Glutamatergic neuron (in vitro differentiated cells): ENCODE measurements around the gene SPARC. TPM values are rescaled to one million over a fixed set of nuclear protein-coding genes. Genes with fewer than 3 reads are reported as not detected.

Source experiments
- DNase-seq: peaks from one replicate; pipeline ENCODE4 v3.0.0; 2022
- H3K27ac Mint-ChIP-seq: one replicate; pipeline ENCODE4 v1.8.0; 2020; ENCODE audit warnings: mild to moderate bottlenecking, mixed read lengths, inconsistent platforms; ENCODE audit not compliant: unreplicated experiment
- H3K27me3 Mint-ChIP-seq: one replicate; pipeline ENCODE4 v1.8.0; 2020; ENCODE audit warnings: mild to moderate bottlenecking, moderate library complexity, mixed read lengths, inconsistent platforms; ENCODE audit not compliant: unreplicated experiment
- H3K36me3 Mint-ChIP-seq: one replicate; pipeline ENCODE4 v1.8.0; 2020; ENCODE audit warnings: mild to moderate bottlenecking, mixed read lengths, inconsistent platforms; ENCODE audit not compliant: unreplicated experiment
- H3K4me1 Mint-ChIP-seq: one replicate; pipeline ENCODE4 v1.8.0; 2020; ENCODE audit warnings: mild to moderate bottlenecking, low read depth, mixed read lengths, inconsistent platforms; ENCODE audit not compliant: unreplicated experiment
- H3K4me3 Mint-ChIP-seq: one replicate; pipeline ENCODE4 v1.8.0; 2020; ENCODE audit warnings: mild to moderate bottlenecking, mixed read lengths, inconsistent platforms; ENCODE audit not compliant: unreplicated experiment
- H3K9me3 Mint-ChIP-seq: one replicate; pipeline ENCODE4 v1.8.0; 2020; ENCODE audit warnings: mild to moderate bottlenecking, moderate library complexity, mixed read lengths, inconsistent platforms; ENCODE audit not compliant: unreplicated experiment
- total RNA-seq: library from RNA; stranded (reverse); fragmentation: NEBNext Ultra II Directional; extraction: Animal tissue kit (Norgen Biotek cat#: 25700); gene quantifications from one replicate; pipeline ENCODE4 v1.2.1, GENCODE V29; 2021; ENCODE audit not compliant: unreplicated experiment
- TF ChIP-seq, protein P1 (sequence below): fragments of 200-600 bp; sonication (generic); IDR thresholded peaks from one replicate; pipeline ENCODE4 v1.5.0; 2021; ENCODE audit not compliant: partially characterized antibody, unreplicated experiment

Gene SPARC
- total RNA-seq, 1 donor from 2014 or later = 946 TPM

GRCh38 chr5:151632941-151633340, 53.8 kb downstream of the SPARC start:
- no peak for DNase-seq
- Mint-ChIP-seq H3K27ac (no peak overlapping the region), H3K4me1 (no peaks in the 10 kb centered on the region), H3K9me3 (no peaks in the 10 kb centered on the region), H3K27me3 (peaks cover 4% of the 10 kb centered on the region), H3K4me3 (no peak overlapping the region), H3K36me3 (no peaks in the 10 kb centered on the region)
- TF ChIP-seq, protein P1, sequence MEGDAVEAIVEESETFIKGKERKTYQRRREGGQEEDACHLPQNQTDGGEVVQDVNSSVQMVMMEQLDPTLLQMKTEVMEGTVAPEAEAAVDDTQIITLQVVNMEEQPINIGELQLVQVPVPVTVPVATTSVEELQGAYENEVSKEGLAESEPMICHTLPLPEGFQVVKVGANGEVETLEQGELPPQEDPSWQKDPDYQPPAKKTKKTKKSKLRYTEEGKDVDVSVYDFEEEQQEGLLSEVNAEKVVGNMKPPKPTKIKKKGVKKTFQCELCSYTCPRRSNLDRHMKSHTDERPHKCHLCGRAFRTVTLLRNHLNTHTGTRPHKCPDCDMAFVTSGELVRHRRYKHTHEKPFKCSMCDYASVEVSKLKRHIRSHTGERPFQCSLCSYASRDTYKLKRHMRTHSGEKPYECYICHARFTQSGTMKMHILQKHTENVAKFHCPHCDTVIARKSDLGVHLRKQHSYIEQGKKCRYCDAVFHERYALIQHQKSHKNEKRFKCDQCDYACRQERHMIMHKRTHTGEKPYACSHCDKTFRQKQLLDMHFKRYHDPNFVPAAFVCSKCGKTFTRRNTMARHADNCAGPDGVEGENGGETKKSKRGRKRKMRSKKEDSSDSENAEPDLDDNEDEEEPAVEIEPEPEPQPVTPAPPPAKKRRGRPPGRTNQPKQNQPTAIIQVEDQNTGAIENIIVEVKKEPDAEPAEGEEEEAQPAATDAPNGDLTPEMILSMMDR = no peak

- Mint-ChIP-seq H3K27ac (no peak overlapping the region), H3K27me3 (peaks cover 2% of the 10 kb centered on the region), H3K4me3 (no peak overlapping the region), H3K36me3 (no peaks in the 10 kb centered on the region), H3K4me1 (no peaks in the 10 kb centered on the region), H3K9me3 (no peaks in the 10 kb centered on the region)
- TF ChIP-seq, protein P1 = no peak
- no peak for DNase-seq
These were observed 54.2 kb downstream of the SPARC start for GRCh38 chr5:151632524-151632923.

DNA sequence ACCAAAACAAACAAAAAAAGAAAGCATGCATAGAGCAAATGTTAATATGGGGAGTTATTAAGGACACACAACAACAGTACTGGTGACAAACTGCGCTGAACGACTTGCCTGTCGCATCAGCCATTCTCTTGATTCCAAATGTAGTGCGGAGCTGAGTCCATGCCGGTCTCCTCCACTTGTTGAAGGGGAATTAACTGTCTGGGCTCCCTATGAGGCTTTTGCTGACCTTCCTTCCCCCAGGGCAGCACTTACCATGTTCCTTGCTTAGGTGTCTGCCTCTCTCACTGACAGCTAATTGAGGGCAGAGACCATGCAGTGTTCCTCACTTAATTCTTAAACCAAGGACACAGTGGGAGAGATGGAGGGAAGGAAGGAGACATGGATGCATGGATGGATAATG, 54.8 kb downstream of the SPARC start:
- Mint-ChIP-seq H3K9me3 (no peaks in the 10 kb centered on the region), H3K27me3 (peaks cover 2% of the 10 kb centered on the region), H3K36me3 (no peaks in the 10 kb centered on the region), H3K4me3 (no peak overlapping the region), H3K4me1 (no peaks in the 10 kb centered on the region), H3K27ac (no peak overlapping the region)
- TF ChIP-seq, protein P1 = no peak
- DNase-seq = no peak

DNA sequence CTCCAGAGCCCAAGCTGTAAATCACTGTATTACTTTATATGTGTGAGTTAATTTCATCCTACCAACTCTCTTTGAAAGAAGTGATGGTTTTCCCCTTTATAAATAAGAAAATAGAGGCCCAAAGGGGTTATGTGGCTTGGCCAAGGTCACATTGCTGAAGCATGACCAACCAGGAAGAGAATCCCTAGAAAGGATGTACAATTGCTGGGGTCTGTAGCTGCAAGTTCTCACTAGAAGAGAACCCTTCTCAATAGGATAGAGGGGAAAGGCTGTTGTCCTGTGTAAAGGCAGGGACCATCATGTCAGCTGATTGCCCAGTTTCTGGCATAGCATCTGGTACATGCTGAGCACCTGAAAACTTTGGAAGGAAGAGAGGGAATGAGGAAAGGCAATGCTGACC, 56.6 kb downstream of the SPARC start:
- no peaks in the 10 kb centered on the region for H3K4me1 Mint-ChIP-seq
- peaks cover 2% of the 10 kb centered on the region for H3K27me3 Mint-ChIP-seq
- H3K36me3 Mint-ChIP-seq = no peaks in the 10 kb centered on the region
- H3K4me3 Mint-ChIP-seq = no peak overlapping the region
- TF ChIP-seq, protein P1 = no peak
- no peak for DNase-seq
- H3K27ac Mint-ChIP-seq = no peak overlapping the region
- H3K9me3 Mint-ChIP-seq = no peaks in the 10 kb centered on the region

- Mint-ChIP-seq H3K4me3 (no peak overlapping the region), H3K27ac (no peak overlapping the region), H3K27me3 (peaks cover 2% of the 10 kb centered on the region), H3K9me3 (no peaks in the 10 kb centered on the region), H3K36me3 (no peaks in the 10 kb centered on the region), H3K4me1 (no peaks in the 10 kb centered on the region)
- no peak for DNase-seq
- TF ChIP-seq, protein P1 = no peak
These were observed 58.4 kb downstream of the SPARC start for GRCh38 chr5:151628112-151628823.
